ENCODE measurements around the gene PI16.

The PI16 gene

GRCh38 chr6:36954262-36954931, at the start of gene PI16:
Gene PI16 (plus strand): TSS chr6:36954738. CDS start chr6:36954761, 23 bp downstream.
- DNase-seq: peak in 8 of 56 donors; percentile 12 to 42 (median 22)

GRCh38 chr6:36904851-36905393, 49.6 kb upstream of the PI16 start:
- DNase-seq: no peak

- DNase-seq: peak in 15 of 56 donors; percentile 3 to 68 (median 21)
These were observed 47.8 kb upstream of the PI16 start for GRCh38 chr6:36906539-36907325.

GRCh38 chr6:36907781-36908180, 46.8 kb upstream of the PI16 start:
- peak in 16 of 56 donors; percentile 14 to 67 (median 26) for DNase-seq

GRCh38 chr6:36908747-36909146, 45.8 kb upstream of the PI16 start:
- DNase-seq: no peak

GRCh38 chr6:36912030-36912454, 42.5 kb upstream of the PI16 start:
- DNase-seq: peak in 4 of 56 donors; percentile 8 to 23 (median 22)

- peak in 15 of 56 donors; percentile 6 to 51 (median 27) for DNase-seq
These were observed 42.0 kb upstream of the PI16 start for GRCh38 chr6:36912586-36912985.

- no peak for DNase-seq
These were observed 41.5 kb upstream of the PI16 start for GRCh38 chr6:36913082-36913481.

GRCh38 chr6:36914227-36914794, 40.2 kb upstream of the PI16 start:
- peak in 3 of 56 donors; percentile 6 to 28 (median 11) for DNase-seq

GRCh38 chr6:36915599-36915998, 38.9 kb upstream of the PI16 start:
- no peak for DNase-seq

- no peak for DNase-seq
These were observed 38.4 kb upstream of the PI16 start for GRCh38 chr6:36916126-36916525.

- DNase-seq: no peak
These were observed 36.9 kb upstream of the PI16 start for GRCh38 chr6:36917541-36918193.

- no peak for DNase-seq
These were observed 34.5 kb upstream of the PI16 start for GRCh38 chr6:36920049-36920448.

GRCh38 chr6:36920546-36920945, 34.0 kb upstream of the PI16 start:
- no peak for DNase-seq

- no peak for DNase-seq
These were observed 30.4 kb upstream of the PI16 start for GRCh38 chr6:36924131-36924530.

GRCh38 chr6:36924778-36925374, 29.7 kb upstream of the PI16 start:
- DNase-seq: peak in 1 of 56 donors; percentile 20

- DNase-seq: no peak
These were observed 28.7 kb upstream of the PI16 start for GRCh38 chr6:36925809-36926208.

GRCh38 chr6:36926708-36927513, 27.6 kb upstream of the PI16 start:
- DNase-seq: no peak

GRCh38 chr6:36927691-36928546, 26.6 kb upstream of the PI16 start:
- no peak for DNase-seq
